ENCODE data around the gene OXNAD1. TPM values are rescaled to one million over a fixed set of nuclear protein-coding genes. Genes with fewer than 3 reads are reported as not detected.

Gene OXNAD1
- total and polyA plus RNA-seq, 2 of the 13 experiments (the other 11 are each of a cell fraction or from before 2014, with no cell fraction given) = 9.9 to 18.8 TPM

- TF ChIP-seq ZNF878 (CRISPR knock-in tag; IDR thresholded peaks at IDR 0.05) (no peak), HNF4A (CRISPR knock-in tag; IDR thresholded peaks at IDR 0.05) (no peak), CENPT (CRISPR knock-in tag; IDR thresholded peaks at IDR 0.05; ENCODE audit: low read depth) (no peak), ZZZ3 (CRISPR knock-in tag; IDR thresholded peaks at IDR 0.05; ENCODE audit: borderline replicate concordance) (no peak), LBX2 (CRISPR knock-in tag; IDR thresholded peaks at IDR 0.05; ENCODE audit: borderline replicate concordance) (no peak), ZNF737 (CRISPR knock-in tag; IDR thresholded peaks at IDR 0.05; ENCODE audit: borderline replicate concordance) (no peak), ZNF337 (CRISPR knock-in tag; IDR thresholded peaks at IDR 0.05; ENCODE audit: borderline replicate concordance, low read depth) (no peak), HNRNPK (IDR thresholded peaks at IDR 0.05; ENCODE audit: low read depth, low read length, poor library complexity, severe bottlenecking) (no peak), ZFP1 (CRISPR knock-in tag; IDR thresholded peaks at IDR 0.05) (no peak), ZNF383 (CRISPR knock-in tag; IDR thresholded peaks at IDR 0.05; ENCODE audit: borderline replicate concordance) (no peak)
These were observed 40.7 kb upstream of the OXNAD1 start (continued) for GRCh38 chr3:16224325-16224724.

- no peaks in the 10 kb centered on the region for H3K4me1 ChIP-seq (ENCODE audit: insufficient read depth, low read length)
- H3K79me2 ChIP-seq (ENCODE audit: insufficient read depth, low read length) = no peaks in the 10 kb centered on the region
- no peak overlapping the region for H3K9ac ChIP-seq (ENCODE audit: insufficient read depth, low read depth, low read length)
- DNase-seq (ENCODE audit: low spot score) (no peak), FAIRE-seq (no peak), ATAC-seq (no peak)
- H3K27me3 ChIP-seq (ENCODE audit: control insufficient read depth in 1 of 2, insufficient read depth in 2 of 2, low read length in 2 of 2) = peaks cover 0 to 3% of the 10 kb centered on the region in 2 experiments; a peak in 1 of 5 replicates
- no peak overlapping the region for H3K27ac ChIP-seq (ENCODE audit: extremely low read length, insufficient read depth, low read length)
- intact Hi-C loops (cut with micrococcal nuclease; ENCODE audit: unreplicated experiment) = no loop called here
- no peak overlapping the region for H2AFZ ChIP-seq (ENCODE audit: low read length)
- H3K4me3 ChIP-seq (replicated peaks in 1 of 3; ENCODE audit: insufficient read depth in 1 of 3, low read depth in 2 of 3, low read length in 3 of 3) = no peak overlapping the region
- in situ Hi-C loops (cut with HindIII; ENCODE audit: extremely low pct_ligation_motif_present, low pct_unique_long_range_greater_than_20kb) = loop anchor here (25.0 kb wide), 1 partner anchor 590 kb away; no protein-coding TSS in a partner anchor
- no peak for TF ChIP-seq ZFP82 (CRISPR knock-in tag; IDR thresholded peaks at IDR 0.05; ENCODE audit: borderline replicate concordance)
- TF ChIP-seq ZBTB21 (CRISPR knock-in tag; IDR thresholded peaks at IDR 0.05) = no peak
- TF ChIP-seq ZNF276 (CRISPR knock-in tag; IDR thresholded peaks at IDR 0.05; ENCODE audit: low read depth) = no peak
- no peak for TF ChIP-seq ZNF780A (CRISPR knock-in tag; IDR thresholded peaks at IDR 0.05)
- no peak for TF ChIP-seq PPARG (CRISPR knock-in tag; conservative IDR thresholded peaks at IDR 0.05)
- TF ChIP-seq ZNF263 (CRISPR knock-in tag; IDR thresholded peaks at IDR 0.05) = no peak
- no peak for TF ChIP-seq GATAD2A (CRISPR knock-in tag; IDR thresholded peaks at IDR 0.05)
- no peak for TF ChIP-seq MAZ (IDR thresholded peaks at IDR 0.05; ENCODE audit: borderline replicate concordance, low read depth, low read length)
- TF ChIP-seq MAZ (CRISPR knock-in tag; IDR thresholded peaks at IDR 0.05; ENCODE audit: low read depth) = no peak
- no peak for TF ChIP-seq FOXM1 (CRISPR knock-in tag; IDR thresholded peaks at IDR 0.05)
- no peak for TF ChIP-seq THAP8 (CRISPR knock-in tag; IDR thresholded peaks at IDR 0.05; ENCODE audit: borderline replicate concordance)
- TF ChIP-seq NR2F1 (CRISPR knock-in tag; IDR thresholded peaks at IDR 0.05) = no peak
- WGBS (ENCODE audit: low lambda C conversion rate) = 0% methylated on average over 1 of the region's 1 CpG
- BruUV-seq (replicated peaks) = no TSS peak
- no peaks in the 10 kb centered on the region for H3K9me3 ChIP-seq (ENCODE audit: low read length)
- ChIA-PET CTCF (ENCODE audit: low intra/inter-chr PET ratio, low total read pairs) (no interaction called here), POLR2A (no interaction called here)
- H4K20me1 ChIP-seq (ENCODE audit: insufficient read depth, low read length) = no peaks in the 10 kb centered on the region
- H3K36me3 ChIP-seq (replicated peaks in 1 of 2; ENCODE audit: control insufficient read depth in 1 of 2, insufficient read depth in 2 of 2, low read length in 2 of 2) = no peaks in the 10 kb centered on the region
- no peak overlapping the region for H3K4me2 ChIP-seq (ENCODE audit: low read depth, low read length)
These were observed 37.4 kb upstream of the OXNAD1 start for GRCh38 chr3:16227566-16227965.

All from HepG2 (cell line).